ENCODE measurements around the gene ZNF473. TPM values are rescaled to one million over a fixed set of nuclear protein-coding genes. Genes with fewer than 3 reads are reported as not detected.

Gene ZNF473
- total RNA-seq, 1 experiment from 2014 or later, result 10.0 TPM

DNA sequence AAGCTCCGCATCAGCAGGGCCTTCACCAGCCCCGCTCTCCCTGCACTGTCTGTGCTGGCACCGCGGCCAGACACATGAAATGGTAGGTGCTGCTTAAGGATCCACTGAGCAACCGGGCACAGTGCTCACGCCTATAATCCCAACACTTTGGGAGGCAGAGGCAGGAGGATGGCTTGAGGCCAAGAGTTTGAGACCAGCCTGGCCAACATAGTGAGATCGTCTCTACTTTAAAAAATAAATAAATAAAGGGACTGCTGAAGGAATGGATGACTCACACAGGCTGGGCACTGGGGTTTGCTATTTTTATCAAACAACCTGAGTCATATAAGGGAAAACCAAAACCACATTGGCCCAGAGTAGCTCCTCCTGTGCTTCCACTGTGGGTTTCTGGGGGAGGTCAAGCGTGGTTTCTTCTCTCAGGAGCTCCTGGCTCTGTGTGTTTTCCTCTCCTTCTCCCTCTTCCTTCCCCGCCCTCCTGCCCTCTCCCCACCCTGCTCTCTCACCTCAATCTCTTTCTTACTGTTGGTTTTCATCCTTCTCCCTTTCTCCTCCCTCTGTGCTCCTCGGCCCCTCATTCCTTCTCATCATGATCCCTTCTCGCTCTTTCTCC is 21.9 kb upstream of the ZNF473 start:
- ATAC-seq, result no peak
- H3K9me3 Mint-ChIP-seq, result no peaks in the 10 kb centered on the region
- CTCF ChIA-PET, result no interaction called here
- POLR2A ChIA-PET, result no interaction called here
- TF ChIP-seq, protein P1, sequence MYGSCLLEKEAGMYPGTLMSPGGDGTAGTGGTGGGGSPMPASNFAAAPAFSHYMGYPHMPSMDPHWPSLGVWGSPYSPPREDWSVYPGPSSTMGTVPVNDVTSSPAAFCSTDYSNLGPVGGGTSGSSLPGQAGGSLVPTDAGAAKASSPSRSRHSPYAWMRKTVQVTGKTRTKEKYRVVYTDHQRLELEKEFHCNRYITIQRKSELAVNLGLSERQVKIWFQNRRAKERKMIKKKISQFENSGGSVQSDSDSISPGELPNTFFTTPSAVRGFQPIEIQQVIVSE (CRISPR knock-in tag; IDR thresholded peaks at IDR 0.05; ENCODE audit: borderline replicate concordance), result no peak
- H3K27me3 Mint-ChIP-seq (ENCODE audit: low read depth), result no peaks in the 10 kb centered on the region
- H3K36me3 Mint-ChIP-seq, result peaks cover 12% of the 10 kb centered on the region
- no peak overlapping the region for H3K27ac Mint-ChIP-seq
- no peak for DNase-seq (ENCODE audit: low spot score)
- no peaks in the 10 kb centered on the region for H3K4me1 Mint-ChIP-seq
- H3K4me3 Mint-ChIP-seq, result no peak overlapping the region

DNA sequence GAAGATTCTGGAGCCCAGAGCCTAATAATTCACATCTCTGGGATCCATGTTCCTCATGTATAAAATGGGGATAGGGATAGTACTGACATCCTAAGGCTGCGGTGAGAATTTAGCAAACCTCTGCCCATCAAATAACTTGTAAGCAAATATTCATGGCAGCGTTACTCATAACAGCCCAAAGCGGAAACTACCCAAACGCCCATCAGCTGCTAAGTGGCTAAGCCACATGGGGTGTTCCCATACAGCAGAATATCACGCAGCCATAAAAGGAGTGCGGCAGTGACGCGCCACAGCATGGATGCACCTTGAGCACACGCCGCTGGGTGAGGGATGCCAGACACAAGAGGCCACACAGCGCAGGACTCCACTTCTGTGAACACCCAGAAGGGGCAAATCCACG is 20.4 kb upstream of the ZNF473 start:
- ChIA-PET CTCF (no interaction called here), POLR2A (no interaction called here)
- H3K27ac Mint-ChIP-seq, result no peak overlapping the region
- ATAC-seq (no peak), DNase-seq (ENCODE audit: low spot score) (no peak)
- no peaks in the 10 kb centered on the region for H3K9me3 Mint-ChIP-seq
- no peak for TF ChIP-seq SMAD3 (CRISPR knock-in tag; IDR thresholded peaks at IDR 0.05; ENCODE audit: borderline replicate concordance)
- TF ChIP-seq, protein P2, sequence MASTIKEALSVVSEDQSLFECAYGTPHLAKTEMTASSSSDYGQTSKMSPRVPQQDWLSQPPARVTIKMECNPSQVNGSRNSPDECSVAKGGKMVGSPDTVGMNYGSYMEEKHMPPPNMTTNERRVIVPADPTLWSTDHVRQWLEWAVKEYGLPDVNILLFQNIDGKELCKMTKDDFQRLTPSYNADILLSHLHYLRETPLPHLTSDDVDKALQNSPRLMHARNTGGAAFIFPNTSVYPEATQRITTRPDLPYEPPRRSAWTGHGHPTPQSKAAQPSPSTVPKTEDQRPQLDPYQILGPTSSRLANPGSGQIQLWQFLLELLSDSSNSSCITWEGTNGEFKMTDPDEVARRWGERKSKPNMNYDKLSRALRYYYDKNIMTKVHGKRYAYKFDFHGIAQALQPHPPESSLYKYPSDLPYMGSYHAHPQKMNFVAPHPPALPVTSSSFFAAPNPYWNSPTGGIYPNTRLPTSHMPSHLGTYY (CRISPR knock-in tag; IDR thresholded peaks at IDR 0.05), result no peak
- no peak for TF ChIP-seq ETV6 (CRISPR knock-in tag; IDR thresholded peaks at IDR 0.05)
- TF ChIP-seq CBFB (CRISPR knock-in tag; IDR thresholded peaks at IDR 0.05; ENCODE audit: low read depth), result no peak
- no peaks in the 10 kb centered on the region for H3K27me3 Mint-ChIP-seq (ENCODE audit: low read depth)
- H3K4me3 Mint-ChIP-seq, result no peak overlapping the region
- H3K4me1 Mint-ChIP-seq, result no peaks in the 10 kb centered on the region
- peaks cover 12% of the 10 kb centered on the region for H3K36me3 Mint-ChIP-seq

DNA sequence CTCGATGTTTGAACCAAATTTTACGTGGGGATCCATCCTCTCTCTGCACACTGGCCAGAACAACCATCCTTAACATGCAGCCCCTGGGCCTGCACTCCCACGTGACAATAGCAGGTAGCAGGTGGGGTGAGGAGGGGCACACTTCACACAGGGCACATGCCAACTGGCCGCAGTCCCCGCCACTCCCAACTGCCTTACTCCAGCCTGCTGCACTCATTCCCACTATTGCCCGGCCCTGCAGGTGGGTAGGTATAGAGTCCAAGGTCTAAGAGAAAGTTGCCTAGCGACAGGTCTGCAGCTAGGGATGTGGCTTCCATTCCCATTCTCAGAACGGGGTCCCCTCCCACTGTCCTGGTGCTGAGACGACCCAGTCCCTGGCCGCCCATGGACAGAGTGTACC is 18.6 kb upstream of the ZNF473 start:
- ChIA-PET POLR2A (no interaction called here), CTCF (no interaction called here)
- Mint-ChIP-seq H3K4me3 (no peak overlapping the region), H3K27ac (no peak overlapping the region), H3K36me3 (peaks cover 10% of the 10 kb centered on the region), H3K4me1 (no peaks in the 10 kb centered on the region), H3K27me3 (ENCODE audit: low read depth) (no peaks in the 10 kb centered on the region), H3K9me3 (no peaks in the 10 kb centered on the region)
- TF ChIP-seq FOXJ3 (CRISPR knock-in tag; IDR thresholded peaks at IDR 0.05; ENCODE audit: borderline replicate concordance) (no peak), TEAD4 (CRISPR knock-in tag; IDR thresholded peaks at IDR 0.05) (no peak), ZNF219 (CRISPR knock-in tag; IDR thresholded peaks at IDR 0.05; ENCODE audit: borderline replicate concordance) (no peak), ZNF232 (CRISPR knock-in tag; IDR thresholded peaks at IDR 0.05) (no peak), MYBL2 (CRISPR knock-in tag; IDR thresholded peaks at IDR 0.05) (no peak), TCF7 (CRISPR knock-in tag; IDR thresholded peaks at IDR 0.05; ENCODE audit: low read depth) (no peak)
- TF ChIP-seq, protein P3, sequence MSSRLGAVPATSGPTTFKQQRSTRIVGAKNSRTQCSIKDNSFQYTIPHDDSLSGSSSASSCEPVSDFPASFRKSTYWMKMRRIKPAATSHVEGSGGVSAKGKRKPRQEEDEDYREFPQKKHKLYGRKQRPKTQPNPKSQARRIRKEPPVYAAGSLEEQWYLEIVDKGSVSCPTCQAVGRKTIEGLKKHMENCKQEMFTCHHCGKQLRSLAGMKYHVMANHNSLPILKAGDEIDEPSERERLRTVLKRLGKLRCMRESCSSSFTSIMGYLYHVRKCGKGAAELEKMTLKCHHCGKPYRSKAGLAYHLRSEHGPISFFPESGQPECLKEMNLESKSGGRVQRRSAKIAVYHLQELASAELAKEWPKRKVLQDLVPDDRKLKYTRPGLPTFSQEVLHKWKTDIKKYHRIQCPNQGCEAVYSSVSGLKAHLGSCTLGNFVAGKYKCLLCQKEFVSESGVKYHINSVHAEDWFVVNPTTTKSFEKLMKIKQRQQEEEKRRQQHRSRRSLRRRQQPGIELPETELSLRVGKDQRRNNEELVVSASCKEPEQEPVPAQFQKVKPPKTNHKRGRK (CRISPR knock-in tag; IDR thresholded peaks at IDR 0.05; ENCODE audit: borderline replicate concordance), result no peak
- TF ChIP-seq, protein P4, sequence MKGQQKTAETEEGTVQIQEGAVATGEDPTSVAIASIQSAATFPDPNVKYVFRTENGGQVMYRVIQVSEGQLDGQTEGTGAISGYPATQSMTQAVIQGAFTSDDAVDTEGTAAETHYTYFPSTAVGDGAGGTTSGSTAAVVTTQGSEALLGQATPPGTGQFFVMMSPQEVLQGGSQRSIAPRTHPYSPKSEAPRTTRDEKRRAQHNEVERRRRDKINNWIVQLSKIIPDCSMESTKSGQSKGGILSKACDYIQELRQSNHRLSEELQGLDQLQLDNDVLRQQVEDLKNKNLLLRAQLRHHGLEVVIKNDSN (CRISPR knock-in tag; IDR thresholded peaks at IDR 0.05), result no peak
- TF ChIP-seq, protein P1 (CRISPR knock-in tag; IDR thresholded peaks at IDR 0.05; ENCODE audit: borderline replicate concordance), result no peak
- TF ChIP-seq, protein P5, sequence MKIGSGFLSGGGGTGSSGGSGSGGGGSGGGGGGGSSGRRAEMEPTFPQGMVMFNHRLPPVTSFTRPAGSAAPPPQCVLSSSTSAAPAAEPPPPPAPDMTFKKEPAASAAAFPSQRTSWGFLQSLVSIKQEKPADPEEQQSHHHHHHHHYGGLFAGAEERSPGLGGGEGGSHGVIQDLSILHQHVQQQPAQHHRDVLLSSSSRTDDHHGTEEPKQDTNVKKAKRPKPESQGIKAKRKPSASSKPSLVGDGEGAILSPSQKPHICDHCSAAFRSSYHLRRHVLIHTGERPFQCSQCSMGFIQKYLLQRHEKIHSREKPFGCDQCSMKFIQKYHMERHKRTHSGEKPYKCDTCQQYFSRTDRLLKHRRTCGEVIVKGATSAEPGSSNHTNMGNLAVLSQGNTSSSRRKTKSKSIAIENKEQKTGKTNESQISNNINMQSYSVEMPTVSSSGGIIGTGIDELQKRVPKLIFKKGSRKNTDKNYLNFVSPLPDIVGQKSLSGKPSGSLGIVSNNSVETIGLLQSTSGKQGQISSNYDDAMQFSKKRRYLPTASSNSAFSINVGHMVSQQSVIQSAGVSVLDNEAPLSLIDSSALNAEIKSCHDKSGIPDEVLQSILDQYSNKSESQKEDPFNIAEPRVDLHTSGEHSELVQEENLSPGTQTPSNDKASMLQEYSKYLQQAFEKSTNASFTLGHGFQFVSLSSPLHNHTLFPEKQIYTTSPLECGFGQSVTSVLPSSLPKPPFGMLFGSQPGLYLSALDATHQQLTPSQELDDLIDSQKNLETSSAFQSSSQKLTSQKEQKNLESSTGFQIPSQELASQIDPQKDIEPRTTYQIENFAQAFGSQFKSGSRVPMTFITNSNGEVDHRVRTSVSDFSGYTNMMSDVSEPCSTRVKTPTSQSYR (CRISPR knock-in tag; IDR thresholded peaks at IDR 0.05), result no peak
- ATAC-seq (no peak), DNase-seq (ENCODE audit: low spot score) (no peak)

Data from WTC11 (cell line).